ENCODE results near the gene RNF113B. TPM values are rescaled to one million over a fixed set of nuclear protein-coding genes. Genes with fewer than 3 reads are reported as not detected.

The RNF113B gene
- polyA plus RNA-seq, 1 experiment, result not detected

- Histone ChIP-seq H3K36me3 (ENCODE audit: control insufficient read depth, insufficient read depth, low read length) (no peaks in the 10 kb centered on the region), H3K4me3 (ENCODE audit: low read depth, low read length) (peak within 1 kb of the TSS; percentile 52), H3K27me3 (ENCODE audit: control insufficient read depth, insufficient read depth, low read length) (no peaks in the 10 kb centered on the region)
- TF ChIP-seq, protein P1, sequence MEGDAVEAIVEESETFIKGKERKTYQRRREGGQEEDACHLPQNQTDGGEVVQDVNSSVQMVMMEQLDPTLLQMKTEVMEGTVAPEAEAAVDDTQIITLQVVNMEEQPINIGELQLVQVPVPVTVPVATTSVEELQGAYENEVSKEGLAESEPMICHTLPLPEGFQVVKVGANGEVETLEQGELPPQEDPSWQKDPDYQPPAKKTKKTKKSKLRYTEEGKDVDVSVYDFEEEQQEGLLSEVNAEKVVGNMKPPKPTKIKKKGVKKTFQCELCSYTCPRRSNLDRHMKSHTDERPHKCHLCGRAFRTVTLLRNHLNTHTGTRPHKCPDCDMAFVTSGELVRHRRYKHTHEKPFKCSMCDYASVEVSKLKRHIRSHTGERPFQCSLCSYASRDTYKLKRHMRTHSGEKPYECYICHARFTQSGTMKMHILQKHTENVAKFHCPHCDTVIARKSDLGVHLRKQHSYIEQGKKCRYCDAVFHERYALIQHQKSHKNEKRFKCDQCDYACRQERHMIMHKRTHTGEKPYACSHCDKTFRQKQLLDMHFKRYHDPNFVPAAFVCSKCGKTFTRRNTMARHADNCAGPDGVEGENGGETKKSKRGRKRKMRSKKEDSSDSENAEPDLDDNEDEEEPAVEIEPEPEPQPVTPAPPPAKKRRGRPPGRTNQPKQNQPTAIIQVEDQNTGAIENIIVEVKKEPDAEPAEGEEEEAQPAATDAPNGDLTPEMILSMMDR (IDR thresholded peaks at IDR 0.05; ENCODE audit: insufficient read depth, low read depth, low read length), result no peak
- ChIA-PET CTCF (interaction anchor here (0.6 to 1.6 kb wide), 4 partner anchors 13 to 156 kb away, joined by 3 to 7 read pairs (median 4); no protein-coding TSS in a partner anchor), POLR2A (interaction anchor here (0.6 kb wide), 1 partner anchor 244 kb away, joined by 3 read pairs; no protein-coding TSS in a partner anchor)
- DNase-seq (ENCODE audit: low read depth), result no peak
Observed at GRCh38 chr13:98142380-98143156, 34.5 kb downstream of the RNF113B start, which contains the start of gene FARP1. Gene FARP1, plus strand, starts transcription at chr13:98143094. Its CDS starts 70,149 bp downstream, at chr13:98213243.

DNA sequence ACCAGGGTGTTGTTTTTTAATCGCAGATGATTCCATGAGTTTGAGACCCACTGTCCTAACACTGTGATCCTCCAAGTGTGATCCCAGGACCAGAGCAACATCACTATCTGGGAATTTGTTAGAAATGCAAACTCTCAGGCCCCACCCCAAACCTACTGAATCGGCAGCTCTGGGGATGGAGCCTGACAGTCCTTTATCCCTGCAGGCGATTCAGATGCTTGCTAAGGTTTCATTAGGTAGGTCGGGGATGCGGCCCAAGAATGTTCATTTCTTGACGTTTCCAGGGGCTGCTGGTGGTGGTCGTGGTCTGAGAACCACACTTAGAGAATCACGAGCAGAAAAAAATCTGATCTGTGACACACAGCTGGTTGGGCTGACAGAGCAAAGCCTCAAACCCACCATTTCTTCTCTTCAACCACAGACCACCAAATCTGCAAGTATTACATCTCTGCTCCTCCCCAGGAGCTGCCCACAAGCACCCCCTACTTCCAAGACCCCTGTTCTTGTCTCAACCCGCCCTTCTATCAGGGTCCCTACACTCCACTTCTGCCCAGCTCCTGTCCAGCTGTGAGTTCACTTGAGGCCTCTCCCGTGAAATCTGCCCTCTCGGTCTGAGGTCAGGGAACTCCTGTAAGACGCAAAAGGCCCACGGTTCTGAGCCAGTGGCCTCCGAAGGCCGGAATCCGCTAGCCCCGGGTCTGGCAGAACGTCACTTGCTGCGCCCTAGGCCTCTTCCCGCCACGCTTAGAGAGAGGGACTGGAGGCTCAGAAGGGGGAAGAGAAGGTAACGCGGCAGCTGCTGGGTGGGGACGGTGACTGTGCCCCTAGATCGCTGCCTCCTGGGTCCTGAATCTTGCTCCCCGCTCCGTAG lies 35.3 kb downstream of the RNF113B start:
- DNase-seq (ENCODE audit: low read depth), result no peak
- TF ChIP-seq, protein P1 (IDR thresholded peaks at IDR 0.05; ENCODE audit: insufficient read depth, low read depth, low read length), result no peak
- H3K27me3 ChIP-seq (ENCODE audit: control insufficient read depth, insufficient read depth, low read length), result no peaks in the 10 kb centered on the region
- H3K36me3 ChIP-seq (ENCODE audit: control insufficient read depth, insufficient read depth, low read length), result no peaks in the 10 kb centered on the region
- POLR2A ChIA-PET, result interaction anchor here (0.6 kb wide), 2 partner anchors 16 to 244 kb away, joined by 3 to 7 read pairs; no protein-coding TSS in a partner anchor
- CTCF ChIA-PET, result interaction anchor here (0.6 to 1.6 kb wide), 6 partner anchors 12 to 692 kb away, joined by 3 to 7 read pairs (median 4); no protein-coding TSS in a partner anchor
- H3K4me3 ChIP-seq (ENCODE audit: low read depth, low read length), result peak overlapping the region; percentile 52

GRCh38 chr13:98141091-98141490 lies 36.0 kb downstream of the RNF113B start:
- POLR2A ChIA-PET, result no interaction called here
- DNase-seq (ENCODE audit: low read depth), result no peak
- CTCF ChIA-PET, result interaction anchor here (0.6 to 1.6 kb wide), 3 partner anchors 12 to 692 kb away, joined by 3 to 5 read pairs (median 5); no protein-coding TSS in a partner anchor
- no peaks in the 10 kb centered on the region for H3K36me3 ChIP-seq (ENCODE audit: control insufficient read depth, insufficient read depth, low read length)
- H3K4me3 ChIP-seq (ENCODE audit: low read depth, low read length), result no peak overlapping the region
- H3K27me3 ChIP-seq (ENCODE audit: control insufficient read depth, insufficient read depth, low read length), result no peaks in the 10 kb centered on the region
- TF ChIP-seq, protein P1 (IDR thresholded peaks at IDR 0.05; ENCODE audit: insufficient read depth, low read depth, low read length), result no peak

DNA sequence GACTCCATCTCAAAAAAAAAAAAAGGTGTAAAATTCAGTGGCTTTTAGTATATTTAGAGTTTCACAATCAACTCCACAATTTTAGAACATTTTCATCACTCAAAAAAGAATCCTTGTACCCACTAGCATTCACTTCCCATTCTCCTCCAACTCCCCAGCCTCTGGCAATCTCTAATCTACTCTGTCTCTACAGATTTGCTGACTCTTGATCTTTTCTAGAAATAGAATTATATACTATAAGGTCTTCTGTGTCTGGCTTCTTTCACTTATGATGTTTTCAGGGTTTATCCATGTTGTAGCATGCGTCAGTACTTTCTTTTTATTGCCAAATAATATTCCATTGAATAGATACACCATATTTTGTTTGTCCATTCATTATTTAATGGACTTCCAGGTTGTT lies 42.2 kb downstream of the RNF113B start:
- H3K36me3 ChIP-seq (ENCODE audit: control insufficient read depth, insufficient read depth, low read length), result no peaks in the 10 kb centered on the region
- CTCF ChIA-PET, result no interaction called here
- DNase-seq (ENCODE audit: low read depth), result no peak
- POLR2A ChIA-PET, result no interaction called here
- no peaks in the 10 kb centered on the region for H3K27me3 ChIP-seq (ENCODE audit: control insufficient read depth, insufficient read depth, low read length)
- TF ChIP-seq, protein P1 (IDR thresholded peaks at IDR 0.05; ENCODE audit: insufficient read depth, low read depth, low read length), result no peak
- no peak overlapping the region for H3K4me3 ChIP-seq (ENCODE audit: low read depth, low read length)

All from BJ (cell line).